Panc1 (cell line): ENCODE measurements around the gene CHURC1. TPM values are rescaled to one million over a fixed set of nuclear protein-coding genes. Genes with fewer than 3 reads are reported as not detected.

Source experiments
- ATAC-seq: fragments of 200-7000 bp; cut with Tn5 transposase; 2 replicates; pipeline ENCODE4 v1.9.1; 2020; ENCODE audit warnings: mild to moderate bottlenecking, moderate library complexity
- BruUV-seq: library from RNA; stranded (reverse); fragments of 400-500 nt; replicated peaks from 2 replicates; lab custom pipeline; 2021; lab: Mats Ljungman, UMichigan
- CTCF ChIA-PET: fragments of 300-600 bp; sonication (Branson Sonifier 250); formaldehyde crosslinking; loops from one replicate; lab custom pipeline; 2022; ENCODE audit warnings: antibody characterized with exemption; lab: Charles Lee
- POLR2A ChIA-PET: fragments of 300-600 bp; sonication (Branson Sonifier 250); formaldehyde crosslinking; loops from one replicate; lab custom pipeline; 2022; ENCODE audit warnings: antibody characterized with exemption; lab: Charles Lee
- DNase-seq: peaks from one replicate; pipeline ENCODE4 v3.0.0-alpha.2; 2010; ENCODE audit warnings: low read depth, low spot score
- H3K27ac ChIP-seq: 2 replicates; pipeline ENCODE4 v1.5.1; 2011; ENCODE audit warnings: mild to moderate bottlenecking, low read length, inconsistent platforms
- H3K27me3 ChIP-seq: fragments of 200-500 bp; sonication (Bioruptor generic); 2 replicates; pipeline ENCODE4 v1.6.0; 2014; ENCODE audit warnings: low read length, inconsistent platforms; ENCODE audit not compliant: control insufficient read depth, insufficient read depth
- H3K36me3 ChIP-seq: fragments of 200-500 bp; sonication (Bioruptor generic); 2 replicates; pipeline ENCODE4 v1.5.1; 2014; ENCODE audit warnings: inconsistent platforms, mild to moderate bottlenecking, low read length, moderate library complexity; ENCODE audit not compliant: control insufficient read depth, insufficient read depth
- H3K4me1 ChIP-seq: 2 replicates; pipeline ENCODE4 v1.5.1; 2011; ENCODE audit warnings: inconsistent platforms, mild to moderate bottlenecking, low read length, moderate library complexity; ENCODE audit not compliant: control insufficient read depth, insufficient read depth
- H3K4me3 ChIP-seq, 2 experiments: 2 replicates each; pipeline ENCODE4 v1.5.1; 2011 to 2012; ENCODE audit warnings: low read depth in 2 of 2, low read length in 2 of 2, mild to moderate bottlenecking in 2 of 2, inconsistent platforms in 1 of 2, moderate library complexity in 1 of 2
- H3K9me3 ChIP-seq: fragments of 200-500 bp; sonication (Bioruptor generic); 2 replicates; pipeline ENCODE4 v1.5.1; 2014; ENCODE audit warnings: low read depth, mild to moderate bottlenecking, inconsistent platforms, low read length, moderate library complexity; ENCODE audit not compliant: control insufficient read depth, insufficient read depth
- CTCF ChIP-seq: fragments of 450-650 bp; IDR thresholded peaks from 2 replicates; pipeline ENCODE4 v1.5.1; 2017; ENCODE audit warnings: mild to moderate bottlenecking
- POLR2AphosphoS5 ChIP-seq: IDR thresholded peaks from 2 replicates; pipeline ENCODE4 v1.6.1; 2012; ENCODE audit warnings: mild to moderate bottlenecking, low read depth, low read length, moderate library complexity
- REST ChIP-seq, 2 experiments: IDR thresholded peaks; 2 replicates each; pipeline ENCODE4 v1.6.1; 2011 to 2012; ENCODE audit warnings: low read depth in 2 of 2, control low read depth in 1 of 2, low read length in 1 of 2, mild to moderate bottlenecking in 1 of 2, moderate library complexity in 1 of 2; ENCODE audit not compliant: insufficient read depth in 1 of 2
- SIN3A ChIP-seq: IDR thresholded peaks from 2 replicates; pipeline ENCODE4 v1.6.1; 2012; ENCODE audit warnings: low read depth, mild to moderate bottlenecking, low read length, moderate library complexity, borderline replicate concordance; ENCODE audit not compliant: insufficient read depth
- TCF7L2 ChIP-seq: IDR thresholded peaks from 2 replicates; pipeline ENCODE4 v1.6.1; 2011; ENCODE audit warnings: mild to moderate bottlenecking, low read depth, low read length, inconsistent platforms
- in situ Hi-C: cut with HindIII; loops from 2 replicates; pipeline ENCODE4 v1.10.0; 2016; ENCODE audit warnings: low sequenced_read_pairs, low pct_unique_long_range_greater_than_20kb
- intact Hi-C: fragments of 100-400 bp; cut with micrococcal nuclease; formaldehyde crosslinking; loops from one replicate; pipeline ENCODE4 v1.10.0; 2022; ENCODE audit not compliant: unreplicated experiment
- total RNA-seq: library from RNA; stranded (reverse); gene quantifications from one replicate; pipeline ENCODE4 v1.2.1, GENCODE V29; 2021; ENCODE audit not compliant: unreplicated experiment

Gene CHURC1
- total RNA-seq, 1 experiment from 2014 or later, result 55.6 TPM

- Histone ChIP-seq H3K36me3 (peaks cover 11% of the 10 kb centered on the region), H3K27ac (no peak overlapping the region), H3K9me3 (no peaks in the 10 kb centered on the region), H3K27me3 (no peaks in the 10 kb centered on the region), H3K4me1 (no peaks in the 10 kb centered on the region), H3K4me3 (no peak overlapping the region)
- in situ Hi-C loops (no loop called here), intact Hi-C loops (no loop called here)
- ATAC-seq, result no peak
- no TSS peak for BruUV-seq
- TF ChIP-seq CTCF, result no peak
- no peak for TF ChIP-seq REST (IDR thresholded peaks at IDR 0.05; ENCODE audit: insufficient read depth in 1 of 2, low read depth in 2 of 2, low read length in 1 of 2)
- no peak for TF ChIP-seq TCF7L2
- TF ChIP-seq POLR2AphosphoS5, result no peak
- no peak for TF ChIP-seq SIN3A
- POLR2A ChIA-PET, result no interaction called here
- CTCF ChIA-PET, result no interaction called here
- no peak for DNase-seq
Observed at GRCh38 chr14:64923015-64923414, 8.8 kb downstream of the CHURC1 start.

- Histone ChIP-seq H3K27ac (no peak overlapping the region), H3K36me3 (peaks cover 18% of the 10 kb centered on the region), H3K27me3 (no peaks in the 10 kb centered on the region), H3K4me3 (no peak overlapping the region), H3K4me1 (no peaks in the 10 kb centered on the region), H3K9me3 (no peaks in the 10 kb centered on the region)
- BruUV-seq, result no TSS peak
- ChIA-PET CTCF (no interaction called here), POLR2A (no interaction called here)
- TF ChIP-seq POLR2AphosphoS5, result no peak
- TF ChIP-seq TCF7L2, result no peak
- no peak for TF ChIP-seq CTCF
- no peak for TF ChIP-seq REST (IDR thresholded peaks at IDR 0.05; ENCODE audit: insufficient read depth in 1 of 2, low read depth in 2 of 2, low read length in 1 of 2)
- no peak for TF ChIP-seq SIN3A
- no peak for DNase-seq
- intact Hi-C loops, result no loop called here
- ATAC-seq, result no peak
- in situ Hi-C loops, result no loop called here
Observed at GRCh38 chr14:64926398-64926995, 12.2 kb downstream of the CHURC1 start.
